Cerebellar nuclear complex (tissue), 1 donor: ENCODE results near the gene ERCC3.

Experiments used
- DNase-seq, 2 experiments: peaks; one replicate each; lab custom pipeline; 2025; lab: John Stamatoyannopoulos, UW

ERCC3 gene

DNA sequence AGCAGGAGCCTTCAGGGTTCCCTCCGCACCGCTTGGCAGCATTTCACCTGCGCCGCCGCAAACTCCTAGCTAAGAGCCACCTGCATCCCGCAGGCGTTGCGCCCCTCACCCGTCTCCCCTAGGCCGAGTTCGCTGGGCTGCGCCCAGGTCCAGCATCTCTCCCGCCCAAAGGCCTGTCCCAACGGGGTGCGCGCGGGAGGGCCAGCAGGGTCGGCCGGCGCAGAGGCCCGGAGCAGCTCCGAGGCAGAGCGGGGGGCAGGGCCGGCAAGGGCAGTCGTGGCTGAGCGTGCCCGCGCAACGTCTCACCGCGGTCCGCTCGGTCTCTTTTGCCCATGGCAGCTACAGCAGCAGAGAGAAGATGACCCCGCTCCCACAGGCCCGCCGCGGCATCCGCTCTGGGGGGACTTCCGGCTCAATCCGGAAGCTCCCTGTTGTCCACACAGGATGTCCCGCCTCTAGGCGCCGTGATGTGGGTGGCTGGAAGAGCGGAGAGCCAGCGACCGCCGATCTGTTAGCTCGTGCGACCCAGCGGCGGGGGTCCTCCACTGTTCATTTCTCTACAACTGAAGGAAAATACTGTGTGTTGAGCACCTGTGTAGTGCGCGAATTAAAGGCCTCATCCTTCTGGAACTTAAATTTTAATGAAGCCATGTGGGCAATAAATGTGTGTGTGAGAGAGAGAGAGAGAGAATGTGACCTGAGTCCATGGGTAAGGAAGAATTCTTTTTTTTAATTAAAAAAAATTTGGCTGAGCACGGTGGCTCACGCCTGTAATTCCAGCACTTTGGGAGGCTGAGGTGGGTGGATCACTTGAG, at the start of gene ERCC3:
Gene ERCC3 (minus strand): TSS at position 397 of the 815 bp plus-strand sequence. CDS start 63 bp downstream, at position 334.
- DNase-seq = peak in 1 of 2 experiments; percentile 47

DNA sequence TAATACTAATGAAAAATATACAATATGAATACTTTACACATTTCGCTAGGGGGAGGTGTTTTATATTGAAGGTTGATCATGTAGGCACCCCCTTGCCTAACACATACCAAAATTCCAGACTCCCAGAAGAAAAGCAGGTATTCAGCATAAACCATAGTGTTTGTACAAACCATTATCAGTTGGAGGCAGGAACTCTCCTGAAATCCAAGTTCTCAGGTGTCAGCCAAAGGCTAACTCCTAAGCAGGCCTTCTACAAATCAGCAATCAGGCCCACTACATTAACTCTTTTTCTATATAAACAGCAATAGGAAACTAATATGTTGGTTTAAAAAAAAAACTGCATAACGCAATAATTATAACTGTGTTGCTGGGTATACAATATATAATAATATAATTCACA, 49.3 kb upstream of the ERCC3 start:
- no peak for DNase-seq

GRCh38 chr2:127342101-127342500, 48.2 kb upstream of the ERCC3 start:
- DNase-seq = no peak

- no peak for DNase-seq
Observed at GRCh38 chr2:127332335-127332734, 38.4 kb upstream of the ERCC3 start.

DNA sequence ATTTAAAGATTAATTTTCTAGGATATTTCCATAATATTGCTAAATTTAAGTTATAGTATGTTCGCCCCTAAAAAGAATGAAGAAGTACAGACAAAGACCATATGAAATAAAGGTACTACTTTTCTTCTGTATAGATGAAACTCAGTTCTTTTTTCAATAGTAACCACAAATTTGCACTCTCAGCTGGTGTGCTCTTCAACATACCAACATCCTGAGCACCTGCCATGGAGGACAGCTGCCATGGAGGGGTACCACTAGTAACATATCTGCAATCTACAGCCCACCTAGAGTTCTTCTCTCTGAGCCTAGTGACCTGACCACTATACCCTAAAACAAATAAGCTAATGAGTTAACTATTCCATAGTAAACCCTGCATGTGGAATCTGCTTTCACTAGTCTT, 36.8 kb upstream of the ERCC3 start:
- DNase-seq = no peak

GRCh38 chr2:127326289-127326945, 32.5 kb upstream of the ERCC3 start:
- no peak for DNase-seq

DNA sequence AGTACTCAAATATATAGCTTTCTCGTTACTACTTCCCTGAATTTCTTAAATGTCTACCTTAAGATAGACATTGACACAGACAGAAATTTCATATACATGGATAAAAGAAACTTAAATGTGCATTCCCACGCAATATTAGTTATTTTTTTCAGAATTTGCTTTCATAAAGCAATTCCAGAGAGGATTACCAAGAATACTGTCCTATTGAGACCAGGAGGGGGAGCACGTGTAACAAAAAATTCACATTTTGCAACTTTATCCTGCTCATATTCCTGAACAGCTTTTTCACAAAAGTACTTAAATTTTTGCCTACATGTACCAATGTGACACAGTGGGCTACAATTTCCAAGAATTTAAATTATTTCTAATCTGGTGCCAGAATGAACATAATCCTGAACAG, 30.7 kb upstream of the ERCC3 start:
- no peak for DNase-seq

DNA sequence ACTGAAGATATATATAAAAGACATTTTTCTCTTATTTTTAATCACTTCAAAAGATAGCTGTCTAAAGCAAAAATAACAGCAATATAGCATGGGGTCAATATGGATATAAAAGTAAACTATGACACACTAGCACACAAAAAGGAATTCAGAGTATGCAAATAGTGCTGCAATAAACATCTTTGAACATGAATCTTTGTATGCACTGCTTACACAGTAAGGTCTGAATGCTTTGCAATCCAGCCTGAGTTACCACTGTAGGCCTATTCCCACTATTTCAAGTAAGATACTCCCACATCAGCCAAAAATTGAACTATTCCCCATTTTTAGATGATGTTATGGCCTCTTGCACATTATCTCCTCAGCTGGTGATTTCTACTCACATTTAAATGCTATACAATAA, 27.4 kb upstream of the ERCC3 start:
- no peak for DNase-seq

- DNase-seq = no peak
Observed at GRCh38 chr2:127320586-127321275, 26.8 kb upstream of the ERCC3 start.

DNA sequence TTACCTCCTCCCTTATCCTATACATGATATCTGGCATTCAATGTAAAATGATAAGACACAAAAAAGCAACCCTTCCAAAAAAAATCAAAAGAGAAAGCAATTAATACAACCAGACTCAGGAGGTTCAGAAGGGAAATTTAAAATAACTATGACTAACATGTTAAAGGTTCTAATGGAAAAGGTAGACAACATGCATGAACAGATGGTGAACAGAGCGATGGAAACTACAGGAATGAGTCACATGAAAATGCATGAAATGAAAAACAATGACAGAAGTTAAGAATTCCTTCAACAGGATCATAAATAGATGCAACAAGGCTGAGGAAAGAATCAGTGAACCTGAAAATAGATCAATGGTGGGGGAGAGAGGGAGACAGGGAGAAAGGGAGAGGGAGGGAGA, 26.1 kb upstream of the ERCC3 start:
- no peak for DNase-seq

- no peak for DNase-seq
Observed at GRCh38 chr2:127314193-127314988, 20.4 kb upstream of the ERCC3 start.

DNA sequence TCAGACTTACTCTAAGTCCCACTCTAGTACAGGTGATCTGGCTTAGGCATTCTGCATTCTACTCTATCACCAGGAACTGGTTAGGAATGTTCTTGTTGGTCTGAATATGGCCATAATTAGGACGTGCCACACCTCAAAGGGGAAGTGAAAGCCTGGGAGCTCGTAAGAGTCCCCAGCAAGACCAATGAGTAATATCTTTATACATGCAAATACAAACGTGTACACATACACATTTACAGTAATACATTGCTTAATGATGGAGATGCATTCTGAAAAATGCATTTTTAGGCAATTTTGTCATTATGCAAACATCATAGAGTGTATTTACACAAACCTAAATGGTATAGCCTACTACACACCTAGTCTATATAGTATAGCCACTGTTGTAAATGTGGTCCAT, 19.5 kb upstream of the ERCC3 start:
- DNase-seq = no peak

GRCh38 chr2:127310980-127311379, 17.0 kb upstream of the ERCC3 start:
- DNase-seq = no peak

DNA sequence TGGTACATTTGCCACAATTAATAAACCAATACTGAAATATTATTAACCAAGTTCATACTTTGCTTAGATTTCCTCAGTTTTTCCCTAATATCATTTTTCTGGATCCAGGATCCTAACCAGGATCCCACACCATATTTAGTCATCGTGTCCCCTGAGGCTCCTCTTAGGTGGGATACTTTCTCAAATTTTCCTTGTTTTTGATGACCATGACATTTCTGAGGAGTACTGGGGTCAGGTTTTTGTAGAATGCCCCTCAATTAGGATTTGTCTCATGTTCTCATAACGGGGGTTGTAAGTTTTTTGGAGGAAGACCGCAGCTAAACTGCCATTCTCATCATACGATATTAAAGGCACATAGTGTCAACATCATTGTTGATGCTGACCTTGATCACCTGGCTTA, 15.5 kb upstream of the ERCC3 start:
- DNase-seq = no peak

DNA sequence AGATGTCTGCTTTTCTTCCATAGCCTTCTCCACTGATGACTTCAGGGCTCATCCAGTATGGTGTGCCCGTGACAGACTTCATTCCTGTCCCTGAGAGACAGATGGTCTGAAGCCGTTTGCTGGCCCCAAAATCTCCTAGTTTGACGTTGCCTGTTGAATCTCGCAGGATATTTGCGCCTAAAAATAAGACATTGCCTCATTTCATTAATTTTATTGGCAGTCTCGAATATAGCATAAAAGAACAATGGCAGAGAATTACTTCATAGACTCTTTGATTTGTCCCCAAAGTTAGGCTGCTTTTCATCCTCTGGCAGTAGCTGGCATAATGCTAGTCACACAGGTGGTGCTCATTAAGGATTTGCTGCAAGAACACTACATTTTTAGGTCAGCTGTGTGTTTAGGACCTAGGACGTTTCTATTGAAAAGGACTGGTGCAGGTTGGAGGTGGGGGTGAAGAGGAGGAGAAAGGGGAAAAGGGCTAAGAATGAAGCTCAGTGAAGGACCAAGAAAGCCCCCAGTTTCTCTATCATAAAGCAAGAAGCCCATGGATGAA, 14.7 kb upstream of the ERCC3 start:
- DNase-seq = peak; percentile 10 to 18

- no peak for DNase-seq
Observed at GRCh38 chr2:127305990-127306585, 12.1 kb upstream of the ERCC3 start.

GRCh38 chr2:127302168-127302567, 8.2 kb upstream of the ERCC3 start:
- no peak for DNase-seq

DNA sequence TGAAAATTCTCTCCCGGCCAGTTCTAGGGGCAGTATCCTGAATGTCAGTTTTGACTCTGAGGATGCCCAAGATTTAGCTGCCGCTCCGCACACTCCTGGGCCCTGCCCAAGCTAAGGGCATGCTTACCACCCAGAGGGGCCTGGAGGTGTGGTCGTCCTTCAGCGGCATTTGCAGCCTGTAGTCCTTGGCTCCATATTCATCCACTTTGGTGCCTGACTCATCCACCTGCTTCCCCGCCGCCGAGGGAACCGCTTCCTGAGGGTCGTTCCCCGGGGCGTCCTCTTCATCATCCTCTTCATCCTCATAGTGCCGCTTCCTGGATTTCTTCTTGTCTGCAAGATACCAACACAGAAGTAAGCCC, 577 bp downstream of the ERCC3 start:
- no peak for DNase-seq

DNA sequence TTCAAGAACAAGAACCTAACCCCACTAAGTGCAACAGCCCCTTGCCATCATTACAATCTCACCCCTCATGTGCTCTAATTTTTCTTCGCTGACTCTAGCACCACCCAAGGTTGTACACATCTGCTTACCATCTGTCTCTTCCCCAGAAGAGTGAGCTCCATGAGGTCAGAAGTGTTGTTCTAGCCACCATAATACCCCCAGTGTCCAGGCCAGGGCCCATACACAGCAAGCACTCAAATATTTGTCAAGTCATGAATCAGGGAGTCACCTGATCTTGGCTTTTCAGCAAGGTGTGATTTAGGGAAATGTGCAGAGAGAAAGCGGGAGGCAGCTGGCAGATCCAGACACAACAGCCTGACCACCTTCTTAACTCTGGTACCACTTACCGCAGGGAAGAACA, 5.7 kb downstream of the ERCC3 start:
- DNase-seq = no peak

DNA sequence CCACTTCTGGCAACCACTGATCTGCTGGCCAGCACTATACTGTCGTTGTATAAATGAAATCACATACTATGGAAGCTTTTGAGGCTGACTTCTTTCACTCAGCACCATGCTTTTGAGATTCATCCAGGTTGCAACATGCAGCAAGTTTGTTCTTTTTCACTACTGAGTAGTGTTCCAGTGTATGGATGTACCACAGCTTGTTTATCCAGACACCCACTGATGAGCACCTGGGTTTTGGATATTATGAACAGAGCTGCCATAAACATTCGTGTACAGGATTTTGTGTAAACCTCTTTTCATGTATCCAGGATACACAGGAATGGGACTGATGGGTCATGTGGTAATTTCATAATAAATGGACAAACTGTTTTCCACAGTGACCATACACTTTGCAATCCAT, 10.7 kb downstream of the ERCC3 start:
- no peak for DNase-seq

- DNase-seq = no peak
Observed at GRCh38 chr2:127280693-127281092, 13.3 kb downstream of the ERCC3 start.

DNA sequence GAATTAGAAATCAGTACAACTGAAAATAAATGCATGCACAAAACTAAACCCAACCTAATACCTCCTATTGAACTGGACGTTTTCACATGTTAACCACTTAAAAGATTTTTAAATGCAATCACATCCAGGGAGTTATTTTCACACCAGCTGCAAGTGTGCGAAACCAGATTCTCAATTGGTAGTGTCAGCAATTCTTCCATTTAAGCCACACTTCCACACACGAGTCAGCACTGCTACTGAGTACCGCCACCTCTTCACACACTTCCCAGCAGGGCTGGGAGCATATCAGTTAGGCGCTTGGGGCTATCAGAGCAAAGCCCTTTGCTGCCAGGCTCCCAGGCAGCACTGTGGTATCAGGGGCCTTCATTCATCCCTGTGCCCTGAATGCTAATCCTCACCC, 14.2 kb downstream of the ERCC3 start:
- DNase-seq = no peak
